H1 (cell line): ENCODE measurements around the gene DLG4. TPM values are rescaled to one million over a fixed set of nuclear protein-coding genes. Genes with fewer than 3 reads are reported as not detected.

Source experiments
- CTCF ChIA-PET: fragments of 300-600 bp; sonication (Branson Sonifier 250); formaldehyde crosslinking; loops from one replicate; lab custom pipeline; 2021; ENCODE audit not compliant: partially characterized antibody; lab: Charles Lee
- POLR2A ChIA-PET: fragments of 300-600 bp; sonication (Branson Sonifier 250); formaldehyde crosslinking; loops from one replicate; lab custom pipeline; 2021; ENCODE audit warnings: inconsistent platforms; ENCODE audit not compliant: partially characterized antibody; lab: Charles Lee
- DNase-seq, 2 experiments: peaks; one replicate each; pipeline versions ENCODE4 v3.0.0 to v3.0.0-alpha.2; 2010 to 2022; ENCODE audit warnings: low spot score in 2 of 2, low read depth in 1 of 2, mixed read lengths in 1 of 2
- FAIRE-seq: peaks from 2 replicates; lab custom pipeline; 2011; peaks lifted over from hg19 to GRCh38; lab: Jason Lieb, UNC
- H2AFZ ChIP-seq: 2 replicates; pipeline ENCODE4 v1.8.1; 2012; ENCODE audit warnings: low read length, inconsistent platforms
- H2AK5ac ChIP-seq: 2 replicates; pipeline ENCODE4 v1.6.1; 2013; ENCODE audit warnings: low read depth, low read length
- H2BK120ac ChIP-seq: replicated peaks from 2 replicates; pipeline ENCODE3; 2013; ENCODE audit warnings: low read depth, low read length, inconsistent platforms
- H2BK12ac ChIP-seq: 2 replicates; pipeline ENCODE4 v1.6.1; 2013; ENCODE audit warnings: low read depth, low read length
- H2BK15ac ChIP-seq: 2 replicates; pipeline ENCODE4 v1.6.1; 2013; ENCODE audit warnings: low read length
- H2BK20ac ChIP-seq: 2 replicates; pipeline ENCODE4 v1.6.1; 2013; ENCODE audit warnings: low read length
- H2BK5ac ChIP-seq: 2 replicates; pipeline ENCODE4 v1.6.1; 2013; ENCODE audit warnings: low read depth, low read length
- H3K14ac ChIP-seq: 2 replicates; pipeline ENCODE4 v1.6.1; 2013; ENCODE audit warnings: inconsistent platforms; ENCODE audit not compliant: insufficient read length
- H3K18ac ChIP-seq: 2 replicates; pipeline ENCODE4 v1.6.1; 2013; ENCODE audit warnings: low read length; ENCODE audit errors: extremely low read depth
- H3K23ac ChIP-seq: 2 replicates; pipeline ENCODE4 v1.6.1; 2013; ENCODE audit warnings: inconsistent platforms; ENCODE audit not compliant: insufficient read length
- H3K23me2 ChIP-seq: 2 replicates; pipeline ENCODE4 v1.6.1; 2013; ENCODE audit warnings: low read depth, low read length
- H3K27ac ChIP-seq: 2 replicates; pipeline ENCODE4 v1.6.1; 2011; ENCODE audit warnings: low read depth, low read length, inconsistent platforms
- H3K27me3 ChIP-seq, 4 experiments: replicated peaks in 1 of 4; 1 replicate in 1 of 4; 2 replicates in 3 of 4; pipeline versions ENCODE4 v1.6.1 to v1.8.1; 2011 to 2013; ENCODE audit warnings: low read length in 3 of 4, mild to moderate bottlenecking in 3 of 4, inconsistent platforms in 2 of 4, mixed read lengths in 2 of 4, moderate library complexity in 1 of 4; ENCODE audit not compliant: control insufficient read depth in 3 of 4, insufficient read depth in 3 of 4; ENCODE audit errors: extremely low read depth in 1 of 4
- H3K36me3 ChIP-seq, 4 experiments: 2 replicates each; pipeline versions ENCODE4 v1.6.1 to v1.8.1; 2011 to 2013; ENCODE audit warnings: mild to moderate bottlenecking in 4 of 4, low read length in 3 of 4, moderate library complexity in 2 of 4, control low read depth in 1 of 4, inconsistent platforms in 1 of 4; ENCODE audit not compliant: insufficient read depth in 4 of 4, control insufficient read depth in 2 of 4
- H3K4ac ChIP-seq: replicated peaks from 2 replicates; pipeline ENCODE3; 2013; ENCODE audit warnings: low read length, low read depth, mixed read lengths, inconsistent platforms; ENCODE audit not compliant: insufficient read length
- H3K4me1 ChIP-seq, 4 experiments: replicated peaks in 1 of 4; 1 replicate in 1 of 4; 2 replicates in 3 of 4; pipeline versions ENCODE4 v1.6.1 to v1.8.1; 2011 to 2013; ENCODE audit warnings: low read length in 3 of 4, inconsistent platforms in 2 of 4, mixed read lengths in 1 of 4; ENCODE audit not compliant: insufficient read depth in 4 of 4, control insufficient read depth in 3 of 4
- H3K4me2 ChIP-seq, 2 experiments: 2 replicates each; pipeline versions ENCODE4 v1.6.1 to v1.8.1; 2011 to 2013; ENCODE audit warnings: low read depth in 2 of 2, low read length in 2 of 2, control low read depth in 1 of 2, inconsistent platforms in 1 of 2, mild to moderate bottlenecking in 1 of 2; ENCODE audit not compliant: insufficient read depth in 1 of 2
- H3K4me3 ChIP-seq, 4 experiments: fragments of 200-600, 300-600 bp in 1 of 4; sonication (generic), shearing (Covaris generic), sonication (Bioruptor Twin) in 1 of 4; 2 replicates each; pipeline versions ENCODE4 v1.5.1 to v1.8.1; 2011 to 2016; ENCODE audit warnings: low read length in 4 of 4, low read depth in 3 of 4, control low read depth in 2 of 4, inconsistent platforms in 2 of 4, mild to moderate bottlenecking in 2 of 4, mixed read lengths in 1 of 4, moderate library complexity in 1 of 4; ENCODE audit not compliant: insufficient read depth in 2 of 4; ENCODE audit errors: extremely low read depth in 1 of 4
- H3K56ac ChIP-seq: replicated peaks from 2 replicates; pipeline ENCODE3; 2013; ENCODE audit warnings: low read depth, mild to moderate bottlenecking, mixed read lengths, low read length, inconsistent platforms; ENCODE audit not compliant: insufficient read length
- H3K79me1 ChIP-seq: 2 replicates; pipeline ENCODE4 v1.6.1; 2013; ENCODE audit warnings: low read depth, low read length, control low read depth
- H3K79me2 ChIP-seq, 2 experiments: 2 replicates each; pipeline versions ENCODE4 v1.6.1 to v1.8.1; 2012 to 2013; ENCODE audit warnings: low read length in 2 of 2, mild to moderate bottlenecking in 2 of 2, inconsistent platforms in 1 of 2; ENCODE audit not compliant: insufficient read depth in 2 of 2, control insufficient read depth in 1 of 2
- H3K9ac ChIP-seq, 4 experiments: replicated peaks in 1 of 4; 1 replicate in 1 of 4; 2 replicates in 3 of 4; pipeline versions ENCODE4 v1.6.1 to v1.8.1; 2011 to 2013; ENCODE audit warnings: low read depth in 3 of 4, low read length in 3 of 4, control low read depth in 2 of 4, mild to moderate bottlenecking in 2 of 4, moderate library complexity in 2 of 4, inconsistent platforms in 1 of 4; ENCODE audit errors: extremely low read depth in 1 of 4
- H3K9me3 ChIP-seq, 2 experiments: 2 replicates each; pipeline versions ENCODE4 v1.6.1 to v1.8.1; 2012 to 2013; ENCODE audit warnings: mild to moderate bottlenecking in 2 of 2, moderate library complexity in 2 of 2, control low read depth in 1 of 2, inconsistent platforms in 1 of 2, low read depth in 1 of 2, low read length in 1 of 2, mixed read lengths in 1 of 2; ENCODE audit not compliant: insufficient read depth in 2 of 2
- H4K20me1 ChIP-seq, 2 experiments: replicated peaks in 1 of 2; 2 replicates each; pipeline versions ENCODE3 to v1.8.1; 2011 to 2013; ENCODE audit warnings: inconsistent platforms in 2 of 2, low read length in 2 of 2, mild to moderate bottlenecking in 1 of 2; ENCODE audit not compliant: insufficient read depth in 2 of 2, control insufficient read depth in 1 of 2
- H4K5ac ChIP-seq: 2 replicates; pipeline ENCODE4 v1.6.1; 2013; ENCODE audit warnings: low read length, low read depth, mixed read lengths, inconsistent platforms; ENCODE audit not compliant: insufficient read length
- H4K8ac ChIP-seq: 2 replicates; pipeline ENCODE4 v1.8.0; 2013; ENCODE audit warnings: mild to moderate bottlenecking, moderate library complexity, low read length, inconsistent platforms; ENCODE audit not compliant: insufficient read depth; ENCODE audit errors: extremely low read depth
- H4K91ac ChIP-seq: replicated peaks from 2 replicates; pipeline ENCODE3; 2013; ENCODE audit warnings: low read length, mixed read lengths, inconsistent platforms; ENCODE audit not compliant: insufficient read length
- BACH1 ChIP-seq: IDR thresholded peaks from 2 replicates; pipeline ENCODE4 v1.6.1; 2012; ENCODE audit warnings: low read length, improper control_type of control experiment
- KDM5A ChIP-seq: fragments of 200-600 bp; IDR thresholded peaks from 2 replicates; pipeline ENCODE4 v1.7.1; 2012; ENCODE audit warnings: mild to moderate bottlenecking, low read length, inconsistent platforms, mixed read lengths
- POLR2A ChIP-seq, 2 experiments: IDR thresholded peaks; 1 replicate in 1 of 2; 2 replicates in 1 of 2; pipeline ENCODE4 v1.6.1; 2011; ENCODE audit warnings: low read depth in 2 of 2, low read length in 2 of 2, mild to moderate bottlenecking in 2 of 2; ENCODE audit errors: control extremely low read depth in 1 of 2
- POLR2AphosphoS5 ChIP-seq: IDR thresholded peaks from 2 replicates; pipeline ENCODE4 v1.6.1; 2011; ENCODE audit warnings: low read depth, low read length
- SP4 ChIP-seq: IDR thresholded peaks from 2 replicates; pipeline ENCODE4 v1.6.1; 2012; ENCODE audit warnings: low read length, inconsistent platforms
- WGBS, 2 experiments: shearing (Covaris generic) in 1 of 2; methylation state at CpG; one replicate each; pipeline versions ENCODE4 v1.1.6 to v1.1.7; 2013 to 2015; ENCODE audit warnings: low lambda C conversion rate in 2 of 2, mixed read lengths in 2 of 2, inconsistent platforms in 1 of 2, low coverage in 1 of 2, missing lambda C conversion rate in 1 of 2; ENCODE audit not compliant: insufficient replicate concordance in 2 of 2, insufficient coverage in 1 of 2, insufficient read length in 1 of 2; ENCODE audit errors: extremely low coverage in 1 of 2, missing lambda C conversion rate in 1 of 2; 5-methylcytosine and 5-hydroxymethylcytosine counted together
- polyA plus RNA-seq, 7 experiments: library from polyadenylated mRNA; depleted of rRNA in 3 of 7; stranded (reverse) in 5 of 7; unstranded in 2 of 7; fragments of >200 nt in 5 of 7; fragments of 200-250 nt in 2 of 7; gene quantifications; 1 replicate in 5 of 7; 2 replicates in 1 of 7; 4 replicates in 1 of 7; pipeline versions ENCODE4 v1.2.1 to v1.2.3, GENCODE V29; 2011 to 2013; ENCODE audit warnings: missing spikeins in 2 of 7, mixed read lengths in 2 of 7
- total RNA-seq: library from RNA; stranded (reverse); fragmentation: NEBNext Ultra II Directional; extraction: Animal tissue kit (Norgen Biotek cat#: 25700); gene quantifications from 2 replicates; pipeline ENCODE4 v1.2.1, GENCODE V29; 2021
- TF ChIP-seq, protein P1 (sequence below): IDR thresholded peaks from 2 replicates; pipeline ENCODE4 v1.6.1; 2011; ENCODE audit warnings: low read depth, mild to moderate bottlenecking, low read length; ENCODE audit not compliant: insufficient read depth

DLG4 gene
- total and polyA plus RNA-seq, 2 of the 8 experiments (the other 6 are each of a cell fraction or from before 2014, with no cell fraction given) = 18.9 to 45.9 TPM

DNA sequence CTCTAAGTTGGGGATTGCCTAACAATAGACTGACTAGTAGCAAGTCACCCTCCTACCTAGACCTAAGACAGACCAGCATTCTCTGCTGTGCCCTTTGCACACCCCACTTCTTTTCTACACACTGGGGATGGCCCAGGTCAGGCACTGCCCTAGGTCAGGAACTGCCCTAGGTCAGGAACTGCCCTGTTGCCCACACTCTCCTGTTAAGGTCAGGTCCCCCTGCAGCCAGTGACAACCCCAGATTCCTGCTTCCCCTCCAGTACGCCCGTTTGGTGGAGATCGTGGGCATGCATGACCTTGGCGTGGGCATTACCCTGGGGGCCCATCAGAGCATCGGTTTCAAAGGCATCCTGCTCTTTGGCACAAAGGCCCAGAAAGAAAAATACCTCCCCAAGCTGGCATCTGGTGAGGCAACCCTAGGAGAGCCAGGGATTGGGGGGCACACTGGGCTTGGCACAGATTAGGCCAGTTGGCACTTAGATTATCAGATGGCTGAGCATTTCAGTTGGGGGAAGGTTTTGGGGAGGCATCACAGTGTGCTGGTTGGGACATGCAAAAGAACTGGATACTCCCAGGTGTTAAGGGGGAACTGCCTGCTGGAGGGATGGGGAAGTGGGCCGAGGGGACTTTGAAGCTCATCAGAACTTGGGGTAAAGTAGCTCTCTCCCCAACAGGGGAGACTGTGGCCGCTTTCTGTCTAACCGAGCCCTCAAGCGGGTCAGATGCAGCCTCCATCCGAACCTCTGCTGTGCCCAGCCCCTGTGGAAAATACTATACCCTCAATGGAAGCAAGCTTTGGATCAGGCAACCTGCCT is 1.8 kb upstream of the DLG4 start:
- POLR2A ChIA-PET = interaction anchor here (0.7 to 10.7 kb wide), 23 partner anchors 8 to 215 kb away, joined by 3 to 386 read pairs (median 4); partner anchors contain the start of genes CLDN7, CTDNEP1, DVL2 and ELP5

More for the DNA sequence above, 1.8 kb upstream of the DLG4 start:
- H3K14ac ChIP-seq = no peak overlapping the region
- FAIRE-seq (no peak), DNase-seq (no peak)
- peaks cover 0 to 5% of the 10 kb centered on the region in 2 experiments; a peak in 1 of 4 replicates for H3K79me2 ChIP-seq
- no peak overlapping the region for H2BK15ac ChIP-seq
- H3K18ac ChIP-seq = no peak overlapping the region
- H3K23ac ChIP-seq = no peak overlapping the region
- H3K4me1 ChIP-seq = peaks cover 6 to 23% (median 14%) of the 10 kb centered on the region in 4 experiments
- no peak overlapping the region for H3K4me3 ChIP-seq
- H3K27ac ChIP-seq = no peak overlapping the region
- no peak overlapping the region for H4K91ac ChIP-seq
- H2AK5ac ChIP-seq = no peak overlapping the region
- no peak overlapping the region for H3K4ac ChIP-seq
- H3K23me2 ChIP-seq = peaks cover 8% of the 10 kb centered on the region; the same call in 1 of the 2 replicates
- H2BK12ac ChIP-seq = no peak overlapping the region
- WGBS, 2 experiments = 95% methylated on average over 10 of the region's 10 CpGs; no CpG with 5 or more reads in 1 of the 2 experiments
- peaks cover 10 to 28% of the 10 kb centered on the region in 2 experiments for H4K20me1 ChIP-seq
- peaks cover 15 to 44% (median 34%) of the 10 kb centered on the region in 4 experiments for H3K36me3 ChIP-seq
- no peak overlapping the region for H2AFZ ChIP-seq
- H4K5ac ChIP-seq = no peak overlapping the region
- H3K4me2 ChIP-seq = peak overlapping the region in 1 of 2 experiments; percentile 73; a peak in 1 of 4 replicates
- no peak overlapping the region for H2BK120ac ChIP-seq
- TF ChIP-seq, protein P1, sequence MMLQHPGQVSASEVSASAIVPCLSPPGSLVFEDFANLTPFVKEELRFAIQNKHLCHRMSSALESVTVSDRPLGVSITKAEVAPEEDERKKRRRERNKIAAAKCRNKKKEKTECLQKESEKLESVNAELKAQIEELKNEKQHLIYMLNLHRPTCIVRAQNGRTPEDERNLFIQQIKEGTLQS = no peak
- TF ChIP-seq SP4 (peak; percentile 11; the same call in 1 of the 2 replicates), BACH1 (no peak), POLR2A (IDR thresholded peaks at IDR 0.05; ENCODE audit: control extremely low read depth in 1 of 2, low read depth in 2 of 2, low read length in 2 of 2) (peak; percentile 13 to 20; a peak in 1 of 3 replicates), KDM5A (no peak), POLR2AphosphoS5 (0 out of 2 replicates have a peak, but pooled peaks have one; percentile 5)
- H3K9me3 ChIP-seq = no peaks in the 10 kb centered on the region
- no peak overlapping the region for H2BK20ac ChIP-seq
- no peak overlapping the region for H2BK5ac ChIP-seq
- H3K56ac ChIP-seq = no peak overlapping the region
- CTCF ChIA-PET = interaction anchor here (0.6 to 4.3 kb wide), 15 partner anchors 10 to 177 kb away, joined by 3 to 46 read pairs (median 4); partner anchors contain the start of genes DVL2, GABARAP and PHF23
- no peaks in the 10 kb centered on the region for H3K27me3 ChIP-seq
- H3K9ac ChIP-seq = no peak overlapping the region
- H4K8ac ChIP-seq = no peak overlapping the region
- H3K79me1 ChIP-seq = no peaks in the 10 kb centered on the region
